ENCODE results near the gene GOLGA5. TPM values are rescaled to one million over a fixed set of nuclear protein-coding genes. Genes with fewer than 3 reads are reported as not detected.
"Not testable (repeated sequence)": the region's sequence is repeated elsewhere in the genome, so short reads cannot be mapped to it uniquely, and the experiment has no call there.

The GOLGA5 gene
- total RNA-seq, 1 donor from 2014 or later, result 16.6 TPM

GRCh38 chr14:92847749-92848148 lies 53.6 kb downstream of the GOLGA5 start:
- Mint-ChIP-seq H3K27me3 (peaks cover 2% of the 10 kb centered on the region), H3K27ac (no peak overlapping the region), H3K4me1 (peaks cover 40% of the 10 kb centered on the region), H3K36me3 (ENCODE audit: low read depth) (peaks cover 6% of the 10 kb centered on the region), H3K4me3 (no peak overlapping the region), H3K9me3 (peaks cover 6% of the 10 kb centered on the region)
- ChIA-PET POLR2A (no interaction called here), CTCF (no interaction called here)
- intact Hi-C loops (cut with micrococcal nuclease), result loop anchor here (2.0 kb wide), 1 partner anchor 267 kb away; the partner anchor contains the start of gene ITPK1
- ATAC-seq (ENCODE audit: low read depth) (no peak), DNase-seq (no peak)
- TF ChIP-seq, protein P1, sequence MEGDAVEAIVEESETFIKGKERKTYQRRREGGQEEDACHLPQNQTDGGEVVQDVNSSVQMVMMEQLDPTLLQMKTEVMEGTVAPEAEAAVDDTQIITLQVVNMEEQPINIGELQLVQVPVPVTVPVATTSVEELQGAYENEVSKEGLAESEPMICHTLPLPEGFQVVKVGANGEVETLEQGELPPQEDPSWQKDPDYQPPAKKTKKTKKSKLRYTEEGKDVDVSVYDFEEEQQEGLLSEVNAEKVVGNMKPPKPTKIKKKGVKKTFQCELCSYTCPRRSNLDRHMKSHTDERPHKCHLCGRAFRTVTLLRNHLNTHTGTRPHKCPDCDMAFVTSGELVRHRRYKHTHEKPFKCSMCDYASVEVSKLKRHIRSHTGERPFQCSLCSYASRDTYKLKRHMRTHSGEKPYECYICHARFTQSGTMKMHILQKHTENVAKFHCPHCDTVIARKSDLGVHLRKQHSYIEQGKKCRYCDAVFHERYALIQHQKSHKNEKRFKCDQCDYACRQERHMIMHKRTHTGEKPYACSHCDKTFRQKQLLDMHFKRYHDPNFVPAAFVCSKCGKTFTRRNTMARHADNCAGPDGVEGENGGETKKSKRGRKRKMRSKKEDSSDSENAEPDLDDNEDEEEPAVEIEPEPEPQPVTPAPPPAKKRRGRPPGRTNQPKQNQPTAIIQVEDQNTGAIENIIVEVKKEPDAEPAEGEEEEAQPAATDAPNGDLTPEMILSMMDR (IDR thresholded peaks at IDR 0.05), result no peak

- H3K4me3 Mint-ChIP-seq, result no peak overlapping the region
- intact Hi-C loops (cut with micrococcal nuclease), result no loop called here
- H3K4me1 Mint-ChIP-seq, result peaks cover 34% of the 10 kb centered on the region
- H3K27ac Mint-ChIP-seq, result no peak overlapping the region
- POLR2A ChIA-PET, result no interaction called here
- TF ChIP-seq, protein P1 (IDR thresholded peaks at IDR 0.05), result no peak
- ATAC-seq (ENCODE audit: low read depth) (no peak), DNase-seq (no peak)
- peaks cover 4% of the 10 kb centered on the region for H3K36me3 Mint-ChIP-seq (ENCODE audit: low read depth)
- H3K27me3 Mint-ChIP-seq, result peaks cover 6% of the 10 kb centered on the region
- CTCF ChIA-PET, result no interaction called here
- peaks cover 6% of the 10 kb centered on the region for H3K9me3 Mint-ChIP-seq
These were observed 54.8 kb downstream of the GOLGA5 start for GRCh38 chr14:92848887-92849286.

GRCh38 chr14:92850492-92850891 lies 56.4 kb downstream of the GOLGA5 start:
- no peak for ATAC-seq (ENCODE audit: low read depth)
- TF ChIP-seq, protein P1 (IDR thresholded peaks at IDR 0.05), result no peak

GRCh38 chr14:92853136-92853535 lies 59.0 kb downstream of the GOLGA5 start:
- not testable (repeated sequence) for H3K9me3 Mint-ChIP-seq

More at GRCh38 chr14:92850492-92850891, 56.4 kb downstream of the GOLGA5 start:
- no peak for DNase-seq
- Mint-ChIP-seq H3K27ac (no peak overlapping the region), H3K36me3 (ENCODE audit: low read depth) (no peaks in the 10 kb centered on the region), H3K9me3 (peaks cover 6% of the 10 kb centered on the region), H3K27me3 (peaks cover 10% of the 10 kb centered on the region), H3K4me3 (no peak overlapping the region), H3K4me1 (peaks cover 18% of the 10 kb centered on the region)
- ChIA-PET CTCF (no interaction called here), POLR2A (no interaction called here)
- intact Hi-C loops (cut with micrococcal nuclease), result no loop called here

DNA sequence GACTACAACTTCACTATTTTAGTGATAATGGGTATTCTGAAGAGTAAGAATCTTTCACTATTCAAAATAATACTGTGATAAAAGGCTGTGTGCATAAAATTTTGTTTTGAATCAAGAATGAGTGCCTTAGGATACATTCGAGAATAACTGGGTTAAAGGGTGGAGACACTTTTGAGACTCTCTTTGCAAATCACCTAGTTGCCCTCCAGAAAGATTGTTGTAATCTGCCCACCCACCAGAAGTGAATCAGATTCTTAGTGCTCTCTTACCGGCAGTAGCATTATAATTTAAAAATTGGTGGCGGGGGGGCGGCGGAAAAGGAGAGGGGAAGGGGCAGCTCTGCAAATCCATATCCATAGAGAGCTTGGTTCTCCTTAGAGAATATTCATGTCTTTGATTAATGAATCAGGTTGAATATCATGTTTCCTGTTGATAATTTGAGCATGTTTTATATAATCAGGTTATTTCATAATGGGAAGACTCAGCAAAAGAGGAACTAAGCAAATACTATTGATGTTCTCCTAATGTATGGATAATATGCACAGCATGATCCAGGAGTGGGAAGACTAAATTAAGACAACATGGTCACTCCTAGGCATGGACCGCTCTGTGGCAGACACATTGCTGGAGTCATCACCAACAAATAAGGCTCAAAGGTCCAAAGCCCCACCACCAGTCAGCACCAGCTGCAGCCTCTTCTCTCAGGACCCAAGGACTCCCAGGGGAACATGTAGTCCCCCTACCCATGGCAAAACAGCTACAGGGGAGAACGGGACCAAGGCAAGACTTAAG lies 66.1 kb downstream of the GOLGA5 start:
- TF ChIP-seq, protein P1 (IDR thresholded peaks at IDR 0.05), result no peak
- no peak overlapping the region for H3K27ac Mint-ChIP-seq
- ATAC-seq (ENCODE audit: low read depth), result no peak
- H3K4me1 Mint-ChIP-seq, result no peaks in the 10 kb centered on the region
- ChIA-PET POLR2A (no interaction called here), CTCF (no interaction called here)
- no peak overlapping the region for H3K4me3 Mint-ChIP-seq
- intact Hi-C loops (cut with micrococcal nuclease), result no loop called here
- no peaks in the 10 kb centered on the region for H3K9me3 Mint-ChIP-seq
- DNase-seq, result no peak
- H3K27me3 Mint-ChIP-seq, result peaks cover 7% of the 10 kb centered on the region
- no peaks in the 10 kb centered on the region for H3K36me3 Mint-ChIP-seq (ENCODE audit: low read depth)

More at GRCh38 chr14:92853136-92853535, 59.0 kb downstream of the GOLGA5 start:
- POLR2A ChIA-PET; H3K4me3 Mint-ChIP-seq; CTCF ChIA-PET; intact Hi-C loops (cut with micrococcal nuclease); H3K27ac Mint-ChIP-seq; H3K36me3 Mint-ChIP-seq (ENCODE audit: low read depth); H3K4me1 Mint-ChIP-seq; ATAC-seq (ENCODE audit: low read depth); DNase-seq: not testable (repeated sequence)
- peaks cover 12% of the 10 kb centered on the region for H3K27me3 Mint-ChIP-seq

Measured in activated B cell treated with CpG ODN at 0.5 μM for 24 hours (primary cell).